Measurements from ENCODE around the gene BZW1.

GRCh38 chr2:200773083-200773482, 38.6 kb upstream of the BZW1 start:
- TF ChIP-seq, protein P1, sequence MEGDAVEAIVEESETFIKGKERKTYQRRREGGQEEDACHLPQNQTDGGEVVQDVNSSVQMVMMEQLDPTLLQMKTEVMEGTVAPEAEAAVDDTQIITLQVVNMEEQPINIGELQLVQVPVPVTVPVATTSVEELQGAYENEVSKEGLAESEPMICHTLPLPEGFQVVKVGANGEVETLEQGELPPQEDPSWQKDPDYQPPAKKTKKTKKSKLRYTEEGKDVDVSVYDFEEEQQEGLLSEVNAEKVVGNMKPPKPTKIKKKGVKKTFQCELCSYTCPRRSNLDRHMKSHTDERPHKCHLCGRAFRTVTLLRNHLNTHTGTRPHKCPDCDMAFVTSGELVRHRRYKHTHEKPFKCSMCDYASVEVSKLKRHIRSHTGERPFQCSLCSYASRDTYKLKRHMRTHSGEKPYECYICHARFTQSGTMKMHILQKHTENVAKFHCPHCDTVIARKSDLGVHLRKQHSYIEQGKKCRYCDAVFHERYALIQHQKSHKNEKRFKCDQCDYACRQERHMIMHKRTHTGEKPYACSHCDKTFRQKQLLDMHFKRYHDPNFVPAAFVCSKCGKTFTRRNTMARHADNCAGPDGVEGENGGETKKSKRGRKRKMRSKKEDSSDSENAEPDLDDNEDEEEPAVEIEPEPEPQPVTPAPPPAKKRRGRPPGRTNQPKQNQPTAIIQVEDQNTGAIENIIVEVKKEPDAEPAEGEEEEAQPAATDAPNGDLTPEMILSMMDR (IDR thresholded peaks at IDR 0.05; ENCODE audit: low read depth, low read length), result no peak
- no peak for TF ChIP-seq POLR2A (IDR thresholded peaks at IDR 0.05; ENCODE audit: extremely low read depth, insufficient read length)

Data from NB4 (cell line).